HUDEP-2 (cell line): ENCODE data around the gene TBL1XR1.
"Not testable (repeated sequence)": the region's sequence is repeated elsewhere in the genome, so short reads cannot be mapped to it uniquely, and the experiment has no call there.

Experiments
- DNase-seq, 76 experiments: peaks; one replicate each; lab custom pipeline; 2025; ENCODE audit not compliant: unreplicated experiment in 76 of 76; lab: John Stamatoyannopoulos, UW

The TBL1XR1 gene

GRCh38 chr3:177041021-177041729 is 156.1 kb downstream of the TBL1XR1 start:
- no peak for DNase-seq

- no peak for DNase-seq
Observed at GRCh38 chr3:177039490-177040274, 157.6 kb downstream of the TBL1XR1 start.

DNA sequence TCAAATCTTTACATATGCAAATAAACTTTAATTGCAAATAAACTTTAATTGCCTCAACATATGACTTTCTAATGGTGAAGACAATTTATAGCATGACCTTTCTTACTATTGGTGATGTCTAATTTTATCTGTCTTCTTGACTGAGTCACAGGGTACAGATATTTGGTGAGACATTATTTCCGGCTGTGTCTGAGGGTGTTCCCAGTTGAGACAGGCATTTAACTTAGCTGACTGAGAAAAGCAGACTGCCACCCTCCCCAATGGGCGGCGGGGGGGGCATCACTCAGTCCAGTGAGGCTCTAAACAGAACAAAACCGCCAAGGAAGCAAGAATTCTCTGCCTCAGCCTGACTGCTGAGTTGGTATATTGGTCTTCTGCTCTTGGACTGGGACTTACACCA is 160.0 kb downstream of the TBL1XR1 start:
- DNase-seq: no peak

DNA sequence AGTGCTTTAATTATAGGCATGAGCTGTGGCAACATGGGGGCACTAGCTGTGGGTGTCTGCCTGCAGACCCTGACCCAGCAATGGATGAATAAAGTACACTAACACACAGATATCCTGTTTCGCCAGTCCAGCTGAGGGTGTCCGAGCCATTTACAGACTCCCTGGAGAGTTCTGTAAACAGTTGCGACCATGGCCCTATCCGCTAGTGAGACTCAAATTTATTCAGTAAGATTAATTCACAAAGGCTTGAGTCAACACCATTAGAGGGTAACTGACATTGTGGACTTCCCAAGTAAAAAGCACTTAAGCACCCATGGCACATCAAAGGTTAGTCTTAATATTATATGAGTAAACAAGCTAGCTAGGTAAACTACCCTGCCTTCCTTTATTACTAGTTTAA is 161.6 kb downstream of the TBL1XR1 start:
- DNase-seq: no peak

GRCh38 chr3:177034832-177035475 is 162.3 kb downstream of the TBL1XR1 start:
- DNase-seq: peak in 26 of 76 experiments; percentile 1 to 76 (median 18)

- DNase-seq: peak in 11 of 76 experiments; percentile 3 to 60 (median 20)
Observed at GRCh38 chr3:177026505-177027277, 170.6 kb downstream of the TBL1XR1 start.

GRCh38 chr3:177015881-177016280 is 181.4 kb downstream of the TBL1XR1 start:
- DNase-seq: no peak

DNA sequence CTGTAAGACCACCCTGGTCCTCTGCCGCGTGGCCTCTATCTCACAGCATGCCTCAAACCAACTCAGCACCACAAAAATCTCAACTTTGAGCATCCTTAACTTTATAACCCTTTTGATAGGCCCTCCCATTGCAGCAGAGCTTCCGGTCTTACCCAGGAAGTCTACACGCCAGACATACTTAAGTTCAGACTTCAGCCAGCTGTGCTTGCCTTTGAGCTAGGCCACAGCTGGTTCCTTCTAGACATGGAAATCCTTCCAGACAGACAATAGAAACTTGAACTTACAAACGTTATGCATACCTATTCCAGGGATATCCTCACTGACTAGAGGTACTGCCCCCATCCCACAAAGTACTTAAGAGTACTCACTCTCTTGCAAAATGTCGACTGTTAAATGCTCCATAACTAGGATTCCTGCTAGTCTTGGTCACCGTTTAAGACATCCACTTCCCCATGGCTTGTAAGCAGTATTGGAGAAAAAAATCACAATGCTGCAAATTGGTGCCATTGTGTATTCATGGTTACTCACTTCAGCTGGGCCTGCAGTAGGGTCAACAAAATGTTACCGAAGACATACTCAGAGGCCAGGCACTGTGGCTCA is 183.5 kb downstream of the TBL1XR1 start:
- no peak for DNase-seq

DNA sequence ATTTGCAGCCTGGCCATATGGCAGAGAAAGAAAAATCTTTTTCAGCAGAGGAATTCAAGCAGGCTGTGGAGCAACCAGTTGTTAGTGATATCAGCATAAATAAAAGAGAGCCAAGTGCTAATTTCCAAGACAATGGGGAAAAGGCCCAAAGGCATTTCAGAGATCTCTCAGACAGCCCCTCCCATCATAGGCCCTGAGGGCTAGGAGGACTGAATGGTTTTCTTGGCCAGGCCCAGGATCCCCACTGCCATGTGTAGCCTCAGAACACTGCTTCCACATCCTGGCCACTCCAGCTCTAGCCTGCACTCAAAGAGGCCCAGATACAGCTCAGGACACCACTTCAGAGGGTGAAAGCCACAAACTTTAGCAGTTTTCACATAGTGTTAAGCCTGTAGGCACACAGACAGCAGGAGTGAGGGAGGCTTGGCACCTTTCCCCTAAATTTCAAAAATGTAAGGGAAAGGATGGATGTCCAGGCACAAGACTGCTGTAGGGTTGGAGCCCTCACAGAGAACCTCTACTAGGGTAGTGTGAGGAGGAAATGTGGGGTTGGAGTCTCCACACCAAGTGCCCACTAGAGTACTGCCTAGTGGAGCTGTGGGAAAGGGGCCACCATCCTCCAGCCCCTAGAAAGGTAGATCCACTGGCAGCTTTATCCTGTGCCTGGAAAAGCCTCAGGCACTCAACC is 191.4 kb downstream of the TBL1XR1 start:
- DNase-seq: no peak

DNA sequence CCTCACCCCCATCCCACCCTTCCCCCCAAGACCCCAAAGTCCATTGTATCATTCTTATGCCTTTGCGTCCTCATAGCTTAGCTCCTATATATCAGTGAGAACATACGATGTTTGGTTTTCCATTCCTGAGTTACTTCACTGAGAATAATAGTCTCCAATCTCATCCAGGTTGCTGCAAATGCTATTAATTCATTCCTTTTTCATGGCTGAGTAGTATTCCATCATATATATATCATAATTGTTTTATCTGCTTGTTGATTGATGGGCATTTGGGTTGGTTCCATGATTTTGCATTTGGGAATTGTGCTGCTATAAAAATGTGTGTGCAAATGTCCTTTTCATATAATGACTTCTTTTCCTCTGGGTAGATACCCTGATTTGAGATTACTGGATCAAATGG is 197.1 kb downstream of the TBL1XR1 start:
- not testable (repeated sequence) for DNase-seq

DNA sequence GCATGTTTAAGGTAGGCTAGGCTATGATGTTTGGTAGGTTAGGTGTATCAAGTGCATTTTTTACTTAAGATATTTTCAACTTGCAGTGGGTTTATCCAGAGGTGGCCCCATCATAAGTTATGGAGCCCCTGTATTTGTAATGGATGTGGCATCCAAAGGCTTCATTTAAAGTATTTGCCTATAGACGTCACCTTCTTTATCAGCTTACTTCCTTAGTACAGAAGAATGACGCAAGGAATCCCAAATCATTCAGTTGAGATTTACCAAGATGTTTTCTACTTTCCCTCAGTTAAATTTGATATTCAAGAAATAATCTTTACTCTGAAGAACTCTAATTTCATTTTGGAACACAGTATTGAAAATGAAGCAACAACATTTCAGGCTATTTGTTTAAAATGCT is 201.3 kb downstream of the TBL1XR1 start:
- no peak for DNase-seq

GRCh38 chr3:176994891-176995781 is 202.1 kb downstream of the TBL1XR1 start:
- DNase-seq: no peak

- no peak for DNase-seq
Observed at GRCh38 chr3:176994393-176994792, 202.9 kb downstream of the TBL1XR1 start.

DNA sequence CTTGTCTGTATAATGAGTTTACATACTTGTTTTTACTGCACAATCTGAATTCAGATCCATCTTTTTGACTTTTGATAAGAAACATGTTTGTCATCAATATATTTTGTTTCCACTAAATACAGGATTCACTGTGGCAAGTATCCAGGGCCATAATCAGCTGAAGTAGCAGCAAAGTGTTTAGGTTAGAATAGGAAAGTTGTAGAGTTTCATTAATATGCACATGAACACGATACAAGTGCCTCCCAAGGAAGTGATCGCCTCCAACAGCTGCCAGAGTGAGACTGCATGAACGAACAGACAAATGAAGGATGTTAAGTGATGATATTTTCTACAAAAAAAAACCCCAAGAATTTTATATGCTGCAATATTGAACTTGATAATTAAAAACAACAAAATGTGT is 204.3 kb downstream of the TBL1XR1 start:
- DNase-seq: no peak

DNA sequence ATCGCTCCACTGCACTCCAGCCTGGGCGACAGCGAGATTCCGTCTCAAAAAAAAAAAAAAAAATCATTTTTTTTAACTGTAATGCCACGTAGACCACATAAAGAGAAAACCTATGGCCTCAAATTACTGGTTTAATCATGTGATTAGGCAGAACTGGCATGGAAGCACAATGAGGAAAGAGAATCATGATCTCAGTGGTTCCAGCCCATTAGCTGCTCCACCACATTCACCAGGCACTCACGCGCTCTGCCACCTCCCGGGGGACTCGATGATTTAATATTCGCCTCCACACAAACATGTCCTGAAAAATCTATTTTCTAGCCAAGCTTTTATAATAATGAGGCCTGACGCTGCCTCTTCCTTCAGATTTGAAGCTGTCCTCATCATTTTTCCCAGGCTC is 204.7 kb downstream of the TBL1XR1 start:
- no peak for DNase-seq

DNA sequence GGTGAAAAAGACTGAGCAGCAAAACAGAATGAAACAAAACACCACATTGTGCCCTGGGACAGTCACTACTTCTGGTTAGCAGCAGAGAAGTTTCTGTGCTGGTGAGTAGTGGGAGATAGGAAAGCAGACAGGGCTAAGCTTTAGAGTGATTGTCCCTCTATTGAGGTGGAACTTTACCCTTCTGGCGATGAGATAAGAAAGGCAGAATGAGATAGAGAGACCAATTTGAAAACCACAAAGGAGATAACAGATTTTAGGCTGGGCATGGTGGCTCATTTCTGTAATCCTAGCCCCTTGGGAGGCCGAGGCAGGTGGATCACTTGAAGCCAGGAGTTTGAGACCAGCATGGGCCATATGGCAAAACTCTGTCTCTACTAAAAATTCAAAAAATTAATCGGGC is 208.5 kb downstream of the TBL1XR1 start:
- peak in 4 of 76 experiments; percentile 4 to 15 (median 11) for DNase-seq

DNA sequence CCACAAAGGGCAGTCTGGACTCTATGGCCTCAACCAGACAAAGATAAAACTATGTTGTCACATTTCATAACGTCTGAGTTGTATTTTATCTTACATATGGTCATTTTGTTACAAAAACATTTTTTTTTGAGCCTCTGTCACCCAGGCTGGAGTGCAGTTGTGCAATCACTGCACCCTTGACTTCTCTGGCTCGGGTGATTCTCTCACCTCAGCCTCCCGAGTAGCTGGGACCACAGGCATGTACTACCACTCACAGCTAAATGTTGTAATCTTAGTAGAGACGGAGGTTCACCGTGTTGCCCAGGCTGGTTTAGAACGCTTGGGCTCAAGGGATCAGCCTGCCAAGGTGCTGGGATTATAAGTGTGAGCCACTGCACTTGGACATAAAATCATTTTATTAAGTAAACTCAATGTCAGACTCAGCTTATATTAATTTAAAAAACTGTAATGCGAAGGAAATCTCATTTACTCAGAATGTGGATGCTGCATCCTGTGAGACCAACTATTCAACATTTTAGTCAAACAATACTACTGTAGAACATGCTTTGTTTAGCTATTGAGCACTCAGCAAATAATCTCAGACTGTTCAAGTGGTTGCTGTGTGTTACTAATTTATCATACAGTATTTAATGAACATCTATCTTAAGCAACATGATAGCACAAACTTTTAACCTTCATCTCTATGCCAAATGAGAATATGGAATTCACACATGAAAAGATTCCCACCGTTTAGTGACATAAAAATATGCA is 209.2 kb downstream of the TBL1XR1 start:
- DNase-seq: no peak

DNA sequence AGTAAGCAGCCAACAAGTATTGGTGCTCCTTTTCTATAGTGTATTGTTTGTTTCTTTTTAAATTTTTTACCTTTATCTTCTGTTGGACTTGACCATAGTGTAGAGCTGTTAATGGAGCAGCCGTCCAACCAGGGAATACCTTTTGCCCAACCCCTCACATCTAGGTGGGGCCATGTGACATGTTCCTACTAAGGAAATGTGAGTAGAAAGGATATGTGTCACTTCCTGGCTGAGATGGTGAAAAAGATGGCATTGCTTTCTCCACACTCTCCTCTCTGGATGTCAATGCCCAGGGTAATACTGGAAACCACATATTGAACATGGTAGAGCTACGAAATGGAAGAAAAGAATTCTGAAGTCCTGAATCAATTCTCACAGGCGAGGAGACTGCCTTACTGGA is 218.8 kb downstream of the TBL1XR1 start:
- DNase-seq: no peak
